ENCODE results near the gene CD302. TPM values are rescaled to one million over a fixed set of nuclear protein-coding genes. Genes with fewer than 3 reads are reported as not detected.

Gene CD302
- total and polyA plus RNA-seq, 2 donors (not counting 1 experiment from before 2014, with no cell fraction given), result 0.72 to 1.5 TPM

DNA sequence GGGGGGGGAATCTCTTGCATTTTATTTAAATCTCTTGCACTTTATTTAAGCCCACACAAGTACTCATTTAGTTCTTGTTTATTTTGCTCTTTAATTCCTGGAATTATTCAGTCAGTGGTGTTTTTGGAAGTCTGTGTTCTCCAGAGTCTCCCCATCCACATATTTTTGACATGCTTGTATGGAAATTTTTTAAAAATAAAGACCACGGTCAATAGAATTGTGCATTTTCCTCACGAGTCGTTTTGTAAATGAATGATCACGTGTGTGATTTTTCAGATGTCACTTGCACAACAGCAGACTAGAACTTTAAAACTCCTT, 824 bp downstream of the CD302 start:
- CTCF ChIA-PET, result no interaction called here

More for the DNA sequence above, 824 bp downstream of the CD302 start:
- H2AFZ ChIP-seq (ENCODE audit: insufficient read depth, low read depth, low read length, poor library complexity, severe bottlenecking), result peak overlapping the region; percentile 73
- peak overlapping the region; percentile 91 for H3K4me3 Mint-ChIP-seq
- H3K9me3 ChIP-seq (ENCODE audit: control extremely low read depth in 1 of 3, control insufficient read depth in 2 of 3, insufficient read depth in 1 of 3, low read length in 2 of 3), result no peaks in the 10 kb centered on the region
- peaks cover 28% of the 10 kb centered on the region for H3K4me1 Mint-ChIP-seq
- H3K9me3 Mint-ChIP-seq (ENCODE audit: insufficient read depth), result no peaks in the 10 kb centered on the region
- DNase-seq (no peak), ATAC-seq (ENCODE audit: low read depth) (no peak)
- H3K27ac Mint-ChIP-seq, result no peak overlapping the region
- no peaks in the 10 kb centered on the region for H3K36me3 ChIP-seq (replicated peaks in 1 of 2; ENCODE audit: control extremely low read depth in 1 of 2, control insufficient read depth in 1 of 2, extremely low read depth in 1 of 2, insufficient read depth in 2 of 2, low read length in 1 of 2)
- no CpG with 5 or more reads among the region's 4 CpGs for WGBS (ENCODE audit: insufficient coverage)
- peak overlapping the region; percentile 70 for H3K9ac ChIP-seq (ENCODE audit: low read length)
- peak overlapping the region; percentile 93 for H3K4me2 ChIP-seq (replicated peaks; ENCODE audit: low read depth, low read length, poor library complexity, severe bottlenecking)
- H3K79me2 ChIP-seq (ENCODE audit: control insufficient read depth, insufficient read depth, low read length), result no peaks in the 10 kb centered on the region
- TF ChIP-seq CTCF (IDR thresholded peaks at IDR 0.05) (no peak), EZH2 (IDR thresholded peaks at IDR 0.05; ENCODE audit: borderline replicate concordance, insufficient read depth, low read depth, low read length, poor library complexity, severe bottlenecking) (no peak)
- no peaks in the 10 kb centered on the region for H4K20me1 ChIP-seq (ENCODE audit: control insufficient read depth, insufficient read depth, low read length, poor library complexity, severe bottlenecking)
- H3K27me3 Mint-ChIP-seq, result peaks cover 22% of the 10 kb centered on the region
- intact Hi-C loops (cut with micrococcal nuclease), result no loop called here
- peaks cover 17 to 18% of the 10 kb centered on the region in 2 donors for H3K4me1 ChIP-seq (ENCODE audit: control insufficient read depth in 2 of 2, insufficient read depth in 2 of 2, low read length in 2 of 2)
- H3K4me3 ChIP-seq (ENCODE audit: control extremely low read depth in 1 of 5, extremely low read depth in 1 of 5, insufficient read depth in 1 of 5, low read depth in 2 of 5, low read length in 4 of 5), result peak overlapping the region; percentile 58 to 72 (median 68)
- H3K27ac ChIP-seq (ENCODE audit: low read length in 2 of 2), result no peak overlapping the region
- POLR2A ChIA-PET, result no interaction called here
- peaks cover 0 to 13% (median 8%) of the 10 kb centered on the region in 4 experiments for H3K27me3 ChIP-seq (replicated peaks in 1 of 4; ENCODE audit: control extremely low read depth in 1 of 4, control insufficient read depth in 3 of 4, insufficient read depth in 4 of 4, low read length in 3 of 4)
